Osteocyte (in vitro differentiated cells): Measurements from ENCODE around the gene PPP1R1B. TPM values are rescaled to one million over a fixed set of nuclear protein-coding genes. Genes with fewer than 3 reads are reported as not detected.

Experiments used
- DNase-seq: peaks from one replicate; pipeline ENCODE4 v3.0.0; 2021; ENCODE audit warnings: mixed read lengths; ENCODE audit not compliant: unreplicated experiment; ENCODE audit errors: extremely low spot score
- H3K27ac Mint-ChIP-seq: one replicate; pipeline ENCODE4 v1.8.0; 2021; ENCODE audit warnings: mild to moderate bottlenecking, mixed read lengths; ENCODE audit not compliant: unreplicated experiment
- H3K27me3 Mint-ChIP-seq: one replicate; pipeline ENCODE4 v1.8.0; 2021; ENCODE audit warnings: mixed read lengths; ENCODE audit not compliant: unreplicated experiment
- H3K36me3 Mint-ChIP-seq: one replicate; pipeline ENCODE4 v1.8.0; 2021; ENCODE audit warnings: mixed read lengths; ENCODE audit not compliant: unreplicated experiment
- H3K4me1 Mint-ChIP-seq: one replicate; pipeline ENCODE4 v1.8.0; 2021; ENCODE audit warnings: mixed read lengths; ENCODE audit not compliant: unreplicated experiment
- H3K4me3 Mint-ChIP-seq: one replicate; pipeline ENCODE4 v1.8.0; 2021; ENCODE audit warnings: mild to moderate bottlenecking, moderate library complexity, mixed read lengths; ENCODE audit not compliant: unreplicated experiment
- H3K9me3 Mint-ChIP-seq: one replicate; pipeline ENCODE4 v1.8.0; 2021; ENCODE audit warnings: mixed read lengths; ENCODE audit not compliant: unreplicated experiment
- CTCF ChIP-seq: fragments of 200-600 bp; sonication (generic); IDR thresholded peaks from 2 replicates; pipeline ENCODE4 v1.5.0; 2021; ENCODE audit warnings: antibody characterized with exemption, mild to moderate bottlenecking, moderate library complexity
- total RNA-seq: library from RNA; stranded (reverse); gene quantifications from 2 replicates; pipeline ENCODE4 v1.2.1, GENCODE V29; 2021

The PPP1R1B gene
- total RNA-seq, 1 donor from 2014 or later, result 4.5 TPM

- peaks cover 8% of the 10 kb centered on the region for H3K27me3 Mint-ChIP-seq
- no peak for TF ChIP-seq CTCF
Measured at GRCh38 chr17:39666601-39667261, 40.0 kb downstream of the PPP1R1B start.

GRCh38 chr17:39667262-39667944 lies 40.7 kb downstream of the PPP1R1B start:
- no peak for TF ChIP-seq CTCF
- DNase-seq, result no peak
- Mint-ChIP-seq H3K4me1 (peaks cover 53% of the 10 kb centered on the region), H3K27ac (no peak overlapping the region), H3K36me3 (no peaks in the 10 kb centered on the region), H3K27me3 (peaks cover 8% of the 10 kb centered on the region), H3K9me3 (no peaks in the 10 kb centered on the region), H3K4me3 (no peak overlapping the region)

More at GRCh38 chr17:39666601-39667261, 40.0 kb downstream of the PPP1R1B start:
- H3K9me3 Mint-ChIP-seq, result no peaks in the 10 kb centered on the region
- H3K4me3 Mint-ChIP-seq, result peak overlapping the region; percentile 40
- H3K4me1 Mint-ChIP-seq, result peaks cover 54% of the 10 kb centered on the region
- no peaks in the 10 kb centered on the region for H3K36me3 Mint-ChIP-seq
- no peak overlapping the region for H3K27ac Mint-ChIP-seq
- DNase-seq, result no peak

- no peaks in the 10 kb centered on the region for H3K36me3 Mint-ChIP-seq
- H3K27me3 Mint-ChIP-seq, result peaks cover 8% of the 10 kb centered on the region
- peak within 1 kb of the TSS; percentile 55 for H3K4me3 Mint-ChIP-seq
- TF ChIP-seq CTCF, result peak; percentile 70
- no peak within 1 kb of the TSS for H3K27ac Mint-ChIP-seq
- H3K4me1 Mint-ChIP-seq, result peaks cover 46% of the 10 kb centered on the region
- DNase-seq, result no peak
- no peaks in the 10 kb centered on the region for H3K9me3 Mint-ChIP-seq
Measured at GRCh38 chr17:39667945-39668924, 41.5 kb downstream of the PPP1R1B start, which contains the start of gene PNMT. PNMT (plus strand) TSS chr17:39668453; CDS start chr17:39668476, 23 bp downstream.

- Mint-ChIP-seq H3K4me1 (peaks cover 35% of the 10 kb centered on the region), H3K36me3 (no peaks in the 10 kb centered on the region), H3K9me3 (no peaks in the 10 kb centered on the region), H3K27me3 (peaks cover 8% of the 10 kb centered on the region), H3K27ac (no peak overlapping the region), H3K4me3 (no peak overlapping the region)
- TF ChIP-seq CTCF, result no peak
- no peak for DNase-seq
Measured at GRCh38 chr17:39669897-39670735, 43.4 kb downstream of the PPP1R1B start.
